Right hindlimb (tissue), 1 donor: Measurements from ENCODE around the gene VPS8.

Experiments
- DNase-seq: peaks from one replicate; pipeline ENCODE4 v3.0.0-alpha.2; 2018

Gene VPS8

GRCh38 chr3:185063431-185063830, 251.5 kb downstream of the VPS8 start:
- no peak for DNase-seq

- no peak for DNase-seq
These were observed 253.1 kb downstream of the VPS8 start for GRCh38 chr3:185065059-185065458.

GRCh38 chr3:185066251-185066650, 254.3 kb downstream of the VPS8 start:
- no peak for DNase-seq

GRCh38 chr3:185067173-185067572, 255.2 kb downstream of the VPS8 start:
- no peak for DNase-seq

GRCh38 chr3:185069037-185070030, 257.4 kb downstream of the VPS8 start:
- DNase-seq: no peak

- peak; percentile 34 for DNase-seq
These were observed 258.7 kb downstream of the VPS8 start for GRCh38 chr3:185070491-185071286.

- DNase-seq: no peak
These were observed 259.4 kb downstream of the VPS8 start for GRCh38 chr3:185071287-185071800.

GRCh38 chr3:185075547-185075946, 263.6 kb downstream of the VPS8 start:
- no peak for DNase-seq

GRCh38 chr3:185076219-185076618, 264.3 kb downstream of the VPS8 start:
- no peak for DNase-seq

- DNase-seq: no peak
These were observed 267.7 kb downstream of the VPS8 start for GRCh38 chr3:185079625-185080024.

GRCh38 chr3:185081521-185081920, 269.6 kb downstream of the VPS8 start:
- DNase-seq: no peak

- DNase-seq: no peak
These were observed 270.2 kb downstream of the VPS8 start for GRCh38 chr3:185082149-185082548.

- no peak for DNase-seq
These were observed 270.9 kb downstream of the VPS8 start for GRCh38 chr3:185082829-185083228.

GRCh38 chr3:185084402-185084801, 272.4 kb downstream of the VPS8 start:
- no peak for DNase-seq

- DNase-seq: no peak
These were observed 272.9 kb downstream of the VPS8 start for GRCh38 chr3:185084901-185085300.

- no peak for DNase-seq
These were observed 275.5 kb downstream of the VPS8 start for GRCh38 chr3:185087419-185087818.

GRCh38 chr3:185089343-185089742, 277.4 kb downstream of the VPS8 start:
- DNase-seq: no peak

- no peak for DNase-seq
These were observed 277.8 kb downstream of the VPS8 start for GRCh38 chr3:185089751-185090150.

- DNase-seq: no peak
These were observed 278.8 kb downstream of the VPS8 start for GRCh38 chr3:185090811-185091210.

GRCh38 chr3:185093116-185093515, 281.1 kb downstream of the VPS8 start:
- no peak for DNase-seq

- no peak for DNase-seq
These were observed 282.7 kb downstream of the VPS8 start for GRCh38 chr3:185094697-185095096.
